HUDEP-2 (cell line): Measurements from ENCODE around the gene RCAN1.
"Not testable (repeated sequence)": the region's sequence is repeated elsewhere in the genome, so short reads cannot be mapped to it uniquely, and the experiment has no call there.

Experiments used
- DNase-seq, 76 experiments: peaks; one replicate each; lab custom pipeline; 2025; ENCODE audit not compliant: unreplicated experiment in 76 of 76; lab: John Stamatoyannopoulos, UW

Gene RCAN1

DNA sequence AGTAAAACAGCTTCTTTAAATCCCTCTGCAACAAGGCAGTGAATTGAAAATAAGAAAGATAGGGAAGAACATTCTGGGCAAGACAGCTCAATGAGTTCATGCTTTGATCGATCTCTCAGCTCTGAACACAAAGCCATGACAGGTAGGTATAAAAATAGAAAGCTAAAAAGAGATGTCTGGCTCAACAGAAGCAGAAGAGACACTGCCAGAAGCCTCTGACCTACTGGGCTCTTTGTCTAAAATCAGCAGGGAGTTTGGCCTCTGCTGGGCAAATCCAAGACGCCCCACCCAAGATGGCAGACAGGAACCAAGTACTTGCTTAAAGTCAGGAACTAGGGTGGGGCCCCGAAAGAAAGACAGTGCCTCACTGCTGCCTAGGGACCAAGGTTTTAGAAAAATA, 147.6 kb downstream of the RCAN1 start:
- not testable (repeated sequence) for DNase-seq
